Mesendoderm (in vitro differentiated cells): Measurements from ENCODE around the gene ZNF469.
"Not testable (repeated sequence)": the region's sequence is repeated elsewhere in the genome, so short reads cannot be mapped to it uniquely, and the experiment has no call there.

ENCODE experiments used
- DNase-seq: peaks from one replicate; pipeline ENCODE4 v3.0.0; 2013
- H2AK5ac ChIP-seq: 2 replicates; pipeline ENCODE4 v1.6.1; 2013; ENCODE audit warnings: low read length, inconsistent platforms
- H2BK120ac ChIP-seq: 2 replicates; pipeline ENCODE4 v1.6.1; 2013; ENCODE audit warnings: low read depth, mild to moderate bottlenecking, low read length, moderate library complexity, mixed read lengths
- H2BK15ac ChIP-seq: replicated peaks from 2 replicates; pipeline ENCODE4 v1.6.1; 2013; ENCODE audit warnings: low read depth, mild to moderate bottlenecking, moderate library complexity
- H2BK5ac ChIP-seq: 2 replicates; pipeline ENCODE4 v1.6.1; 2013; ENCODE audit warnings: low read length, inconsistent platforms
- H3K18ac ChIP-seq: 2 replicates; pipeline ENCODE4 v1.6.1; 2013; ENCODE audit warnings: mild to moderate bottlenecking, low read length, mixed read lengths
- H3K23ac ChIP-seq: one replicate; pipeline ENCODE4 v1.6.1; 2013; ENCODE audit warnings: low read length
- H3K27ac ChIP-seq: 2 replicates; pipeline ENCODE4 v1.5.1; 2013; ENCODE audit warnings: low read depth, mild to moderate bottlenecking, inconsistent platforms, low read length, moderate library complexity
- H3K27me3 ChIP-seq: 2 replicates; pipeline ENCODE4 v1.6.1; 2013; ENCODE audit warnings: low read length, control low read depth, mild to moderate bottlenecking, inconsistent platforms; ENCODE audit not compliant: insufficient read depth, poor library complexity
- H3K36me3 ChIP-seq: 2 replicates; pipeline ENCODE4 v1.6.1; 2013; ENCODE audit warnings: low read length, inconsistent platforms; ENCODE audit not compliant: control insufficient read depth, insufficient read depth
- H3K4ac ChIP-seq: one replicate; pipeline ENCODE4 v1.6.1; 2013; ENCODE audit warnings: low read depth, mild to moderate bottlenecking, low read length, moderate library complexity
- H3K4me1 ChIP-seq: 2 replicates; pipeline ENCODE4 v1.6.1; 2013; ENCODE audit warnings: low read depth, low read length, inconsistent platforms; ENCODE audit not compliant: control insufficient read depth
- H3K4me2 ChIP-seq: 2 replicates; pipeline ENCODE4 v1.6.1; 2013; ENCODE audit warnings: low read length
- H3K4me3 ChIP-seq: 2 replicates; pipeline ENCODE4 v1.5.1; 2013; ENCODE audit warnings: mild to moderate bottlenecking, low read length
- H3K56ac ChIP-seq: one replicate; pipeline ENCODE4 v1.6.1; 2013; ENCODE audit warnings: low read length
- H3K79me1 ChIP-seq: 2 replicates; pipeline ENCODE4 v1.6.1; 2013; ENCODE audit warnings: low read length, inconsistent platforms
- H3K79me2 ChIP-seq: 2 replicates; pipeline ENCODE4 v1.6.1; 2013; ENCODE audit warnings: mild to moderate bottlenecking, low read length; ENCODE audit not compliant: control insufficient read depth, insufficient read depth
- H3K9ac ChIP-seq: 2 replicates; pipeline ENCODE4 v1.6.1; 2013; ENCODE audit warnings: low read length, inconsistent platforms
- H4K5ac ChIP-seq: one replicate; pipeline ENCODE4 v1.6.1; 2013; ENCODE audit warnings: low read length
- H4K8ac ChIP-seq: one replicate; pipeline ENCODE4 v1.6.1; 2013; ENCODE audit warnings: low read depth, mild to moderate bottlenecking, control low read depth, low read length, moderate library complexity
- WGBS: extraction: QIAGEN DNeasy Blood & Tissue Kit; methylation state at CpG from one replicate; pipeline ENCODE4 v1.1.7; 2013; ENCODE audit warnings: low lambda C conversion rate, missing lambda C conversion rate; ENCODE audit not compliant: insufficient coverage; ENCODE audit errors: extremely low coverage; 5-methylcytosine and 5-hydroxymethylcytosine counted together

Gene ZNF469

GRCh38 chr16:88408561-88409142 is 25.9 kb downstream of the ZNF469 start:
- no CpG with 5 or more reads among the region's 15 CpGs for WGBS

GRCh38 chr16:88409296-88410065 is 26.7 kb downstream of the ZNF469 start:
- Histone ChIP-seq H2BK5ac (no peak overlapping the region), H3K18ac (no peak overlapping the region), H4K5ac (no peak overlapping the region), H3K4me2 (no peak overlapping the region), H3K36me3 (no peaks in the 10 kb centered on the region), H3K27ac (no peak overlapping the region), H2BK15ac (no peak overlapping the region), H3K9ac (no peak overlapping the region), H2AK5ac (no peak overlapping the region), H3K27me3 (no peaks in the 10 kb centered on the region), H3K56ac (no peak overlapping the region), H3K79me1 (no peaks in the 10 kb centered on the region), H2BK120ac (no peak overlapping the region), H3K4me1 (no peaks in the 10 kb centered on the region), H3K79me2 (no peaks in the 10 kb centered on the region), H3K4me3 (no peak overlapping the region), H3K23ac (no peak overlapping the region), H4K8ac (no peak overlapping the region), H3K4ac (no peak overlapping the region)
- WGBS, result no CpG with 5 or more reads among the region's 29 CpGs
- no peak for DNase-seq

More at GRCh38 chr16:88408561-88409142, 25.9 kb downstream of the ZNF469 start:
- H3K56ac ChIP-seq, result no peak overlapping the region
- H3K4me2 ChIP-seq, result no peak overlapping the region
- no peak overlapping the region for H2BK15ac ChIP-seq
- no peak for DNase-seq
- no peak overlapping the region for H3K9ac ChIP-seq
- H2BK5ac ChIP-seq, result no peak overlapping the region
- H4K8ac ChIP-seq, result no peak overlapping the region
- no peak overlapping the region for H4K5ac ChIP-seq
- H3K4ac ChIP-seq, result no peak overlapping the region
- H2AK5ac ChIP-seq, result no peak overlapping the region
- H3K18ac ChIP-seq, result no peak overlapping the region
- H3K36me3 ChIP-seq, result no peaks in the 10 kb centered on the region
- H3K27ac ChIP-seq, result no peak overlapping the region
- H3K23ac ChIP-seq, result no peak overlapping the region
- H3K4me1 ChIP-seq, result no peaks in the 10 kb centered on the region
- H3K79me1 ChIP-seq, result no peaks in the 10 kb centered on the region
- H3K27me3 ChIP-seq, result no peaks in the 10 kb centered on the region
- H3K79me2 ChIP-seq, result no peaks in the 10 kb centered on the region
- H3K4me3 ChIP-seq, result no peak overlapping the region
- no peak overlapping the region for H2BK120ac ChIP-seq

GRCh38 chr16:88410297-88410968 is 27.7 kb downstream of the ZNF469 start:
- not testable (repeated sequence) for H2AK5ac ChIP-seq, H2BK120ac ChIP-seq, H3K4me2 ChIP-seq, H2BK5ac ChIP-seq, H4K8ac ChIP-seq, H3K27ac ChIP-seq, H3K79me1 ChIP-seq, DNase-seq, H3K27me3 ChIP-seq, H3K9ac ChIP-seq, H3K4ac ChIP-seq, H3K4me1 ChIP-seq, H3K56ac ChIP-seq, H3K79me2 ChIP-seq, H3K23ac ChIP-seq, H4K5ac ChIP-seq, H2BK15ac ChIP-seq, H3K4me3 ChIP-seq, H3K36me3 ChIP-seq, H3K18ac ChIP-seq
- no CpG with 5 or more reads among the region's 28 CpGs for WGBS

- WGBS, result no CpG with 5 or more reads among the region's 18 CpGs
- Histone ChIP-seq H3K4me1 (no peaks in the 10 kb centered on the region), H2BK15ac (no peak overlapping the region), H3K23ac (no peak overlapping the region), H3K9ac (no peak overlapping the region), H3K4me2 (no peak overlapping the region), H2BK5ac (no peak overlapping the region), H3K79me2 (no peaks in the 10 kb centered on the region), H3K4me3 (no peak overlapping the region), H4K8ac (no peak overlapping the region), H3K27me3 (no peaks in the 10 kb centered on the region), H3K36me3 (no peaks in the 10 kb centered on the region), H3K56ac (no peak overlapping the region), H2BK120ac (no peak overlapping the region), H4K5ac (no peak overlapping the region), H3K27ac (no peak overlapping the region), H3K79me1 (no peaks in the 10 kb centered on the region), H2AK5ac (no peak overlapping the region), H3K4ac (no peak overlapping the region), H3K18ac (no peak overlapping the region)
- no peak for DNase-seq
Measured at GRCh38 chr16:88411951-88412576, 29.3 kb downstream of the ZNF469 start.

- H2BK120ac ChIP-seq, result no peak overlapping the region
- DNase-seq, result no peak
- WGBS, result no CpG with 5 or more reads among the region's 16 CpGs
- H3K4me1 ChIP-seq, result no peaks in the 10 kb centered on the region
- no peak overlapping the region for H3K4ac ChIP-seq
- no peak overlapping the region for H3K23ac ChIP-seq
- no peak overlapping the region for H2BK15ac ChIP-seq
- no peak overlapping the region for H3K9ac ChIP-seq
- H3K79me1 ChIP-seq, result no peaks in the 10 kb centered on the region
- no peaks in the 10 kb centered on the region for H3K79me2 ChIP-seq
- H3K56ac ChIP-seq, result no peak overlapping the region
- H3K4me2 ChIP-seq, result no peak overlapping the region
- H3K36me3 ChIP-seq, result no peaks in the 10 kb centered on the region
- H2BK5ac ChIP-seq, result no peak overlapping the region
- H4K8ac ChIP-seq, result no peak overlapping the region
- H4K5ac ChIP-seq, result no peak overlapping the region
- H3K27me3 ChIP-seq, result no peaks in the 10 kb centered on the region
- H3K27ac ChIP-seq, result no peak overlapping the region
- H3K4me3 ChIP-seq, result no peak overlapping the region
- no peak overlapping the region for H3K18ac ChIP-seq
- no peak overlapping the region for H2AK5ac ChIP-seq
Measured at GRCh38 chr16:88412766-88413165, 30.0 kb downstream of the ZNF469 start.
